Uterus (tissue), 2 donors: ENCODE results near the gene PEX11A.

Experiments
- POLR2A ChIP-seq, 2 donors: fragments of 450-650 bp; IDR thresholded peaks; one replicate each; pipeline ENCODE4 v1.6.1; 2016; ENCODE audit warnings: antibody characterized with exemption in 2 of 2, mild to moderate bottlenecking in 1 of 2, moderate library complexity in 1 of 2
- TF ChIP-seq, protein P1 (sequence below), 4 experiments: fragments of 200-600 bp in 2 of 4; fragments of 450-650 bp in 2 of 4; sonication (generic) in 2 of 4; IDR thresholded peaks; one replicate each; pipeline ENCODE4 v1.5.1; 2016 to 2019; ENCODE audit warnings: antibody characterized with exemption in 4 of 4, mild to moderate bottlenecking in 2 of 4, moderate library complexity in 1 of 4

DNA sequence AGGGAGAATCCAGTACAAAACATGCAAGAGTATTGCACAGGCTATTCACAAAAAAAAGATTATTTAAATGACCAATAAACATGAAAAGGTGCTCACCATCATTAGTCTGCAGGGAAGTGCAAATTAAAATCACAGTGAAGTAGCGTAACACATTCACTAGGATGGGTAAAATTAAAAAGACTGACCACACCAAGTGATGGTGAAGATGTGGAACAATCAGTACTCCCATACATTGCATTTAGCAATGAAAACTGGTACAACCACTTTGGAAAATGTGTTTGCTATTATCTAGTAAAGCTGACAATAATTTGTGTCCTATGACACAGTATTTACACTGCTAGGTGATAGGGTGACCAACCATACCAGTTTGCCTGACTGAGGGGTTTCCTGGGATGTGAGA lies 34.1 kb upstream of the PEX11A start:
- TF ChIP-seq, protein P1, sequence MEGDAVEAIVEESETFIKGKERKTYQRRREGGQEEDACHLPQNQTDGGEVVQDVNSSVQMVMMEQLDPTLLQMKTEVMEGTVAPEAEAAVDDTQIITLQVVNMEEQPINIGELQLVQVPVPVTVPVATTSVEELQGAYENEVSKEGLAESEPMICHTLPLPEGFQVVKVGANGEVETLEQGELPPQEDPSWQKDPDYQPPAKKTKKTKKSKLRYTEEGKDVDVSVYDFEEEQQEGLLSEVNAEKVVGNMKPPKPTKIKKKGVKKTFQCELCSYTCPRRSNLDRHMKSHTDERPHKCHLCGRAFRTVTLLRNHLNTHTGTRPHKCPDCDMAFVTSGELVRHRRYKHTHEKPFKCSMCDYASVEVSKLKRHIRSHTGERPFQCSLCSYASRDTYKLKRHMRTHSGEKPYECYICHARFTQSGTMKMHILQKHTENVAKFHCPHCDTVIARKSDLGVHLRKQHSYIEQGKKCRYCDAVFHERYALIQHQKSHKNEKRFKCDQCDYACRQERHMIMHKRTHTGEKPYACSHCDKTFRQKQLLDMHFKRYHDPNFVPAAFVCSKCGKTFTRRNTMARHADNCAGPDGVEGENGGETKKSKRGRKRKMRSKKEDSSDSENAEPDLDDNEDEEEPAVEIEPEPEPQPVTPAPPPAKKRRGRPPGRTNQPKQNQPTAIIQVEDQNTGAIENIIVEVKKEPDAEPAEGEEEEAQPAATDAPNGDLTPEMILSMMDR (IDR thresholded peaks at IDR 0.05): no peak
- no peak for TF ChIP-seq POLR2A (IDR thresholded peaks at IDR 0.05)
